Fibroblast of lung (primary cell): Measurements from ENCODE around the gene POSTN. TPM values are rescaled to one million over a fixed set of nuclear protein-coding genes. Genes with fewer than 3 reads are reported as not detected.

Source experiments
- DNase-seq, 2 donors: peaks; one replicate each; pipeline versions ENCODE4 v3.0.0 to v3.0.0-alpha.2; 2010; ENCODE audit warnings: low read depth in 2 of 2
- H2AFZ ChIP-seq: 2 replicates; pipeline ENCODE4 v1.5.1; 2012; ENCODE audit warnings: low read length, control low read depth, inconsistent platforms
- H3K27ac ChIP-seq: 2 replicates; pipeline ENCODE4 v1.5.1; 2011; ENCODE audit warnings: low read length, control low read depth; ENCODE audit not compliant: insufficient read depth
- H3K27me3 ChIP-seq: 2 replicates; pipeline ENCODE4 v1.5.1; 2011; ENCODE audit warnings: mild to moderate bottlenecking, low read length; ENCODE audit not compliant: control insufficient read depth, insufficient read depth
- H3K36me3 ChIP-seq: 2 replicates; pipeline ENCODE4 v1.5.1; 2011; ENCODE audit warnings: low read length; ENCODE audit not compliant: control insufficient read depth, insufficient read depth
- H3K4me1 ChIP-seq: 2 replicates; pipeline ENCODE4 v1.5.1; 2011; ENCODE audit warnings: low read length; ENCODE audit not compliant: control insufficient read depth, insufficient read depth; ENCODE audit errors: extremely low read depth
- H3K4me2 ChIP-seq: 2 replicates; pipeline ENCODE4 v1.5.1; 2011; ENCODE audit warnings: low read length, control low read depth; ENCODE audit not compliant: insufficient read depth; ENCODE audit errors: extremely low read depth
- H3K4me3 ChIP-seq, 4 experiments: fragments of 200-600 bp in 1 of 4; sonication (generic) in 1 of 4; replicated peaks in 1 of 4; 2 replicates each; pipeline ENCODE4 v1.5.1; 2011 to 2016; ENCODE audit warnings: low read length in 4 of 4, low read depth in 3 of 4, mild to moderate bottlenecking in 3 of 4, control low read depth in 2 of 4, inconsistent platforms in 1 of 4, mixed read lengths in 1 of 4; ENCODE audit not compliant: insufficient read depth in 1 of 4; ENCODE audit errors: control extremely low read depth in 1 of 4
- H3K79me2 ChIP-seq: 2 replicates; pipeline ENCODE4 v1.5.1; 2012; ENCODE audit warnings: mild to moderate bottlenecking, low read length, inconsistent platforms; ENCODE audit not compliant: control insufficient read depth, insufficient read depth
- H3K9ac ChIP-seq: 2 replicates; pipeline ENCODE4 v1.5.1; 2011; ENCODE audit warnings: mild to moderate bottlenecking, low read length, control low read depth; ENCODE audit not compliant: insufficient read depth
- H3K9me3 ChIP-seq: 2 replicates; pipeline ENCODE4 v1.5.1; 2012; ENCODE audit warnings: low read depth, low read length; ENCODE audit not compliant: control insufficient read depth, insufficient read depth
- H4K20me1 ChIP-seq: 2 replicates; pipeline ENCODE4 v1.5.1; 2011; ENCODE audit warnings: low read length; ENCODE audit not compliant: control insufficient read depth, insufficient read depth; ENCODE audit errors: extremely low read depth
- CTCF ChIP-seq, 2 donors: IDR thresholded peaks in 1 of 2; conservative IDR thresholded peaks in 1 of 2; 1 replicate in 1 of 2; 2 replicates in 1 of 2; pipeline ENCODE4 v1.5.1; 2011 to 2012; ENCODE audit warnings: low read length in 2 of 2, control low read depth in 1 of 2, inconsistent platforms in 1 of 2, low read depth in 1 of 2, mild to moderate bottlenecking in 1 of 2
- EZH2 ChIP-seq: IDR thresholded peaks from 2 replicates; pipeline ENCODE4 v1.5.1; 2012; ENCODE audit warnings: low read length, control low read depth, mild to moderate bottlenecking; ENCODE audit errors: missing control alignments
- polyA plus RNA-seq, 2 donors: library from polyadenylated mRNA; depleted of rRNA in 1 of 2; stranded (reverse) in 1 of 2; unstranded in 1 of 2; fragments of >200 nt; gene quantifications; 2 replicates each; pipeline ENCODE4 v1.2.1, GENCODE V29; 2011 to 2012; ENCODE audit warnings: missing spikeins in 1 of 2
- total RNA-seq: library from RNA; depleted of rRNA; stranded (reverse); fragments of >200 nt; gene quantifications from 2 replicates; pipeline ENCODE4 v1.2.1, GENCODE V29; 2014

POSTN gene
- total and polyA plus RNA-seq, 2 donors (not counting 1 experiment from before 2014, with no cell fraction given), result 221 to 1,141 TPM

GRCh38 chr13:37636701-37637100 is 38.1 kb upstream of the POSTN start:
- no peak overlapping the region for H3K9ac ChIP-seq
- peaks cover 2% of the 10 kb centered on the region for H3K4me1 ChIP-seq
- no peak overlapping the region for H3K4me2 ChIP-seq
- no peaks in the 10 kb centered on the region for H3K36me3 ChIP-seq
- H3K79me2 ChIP-seq, result no peaks in the 10 kb centered on the region
- no peak overlapping the region for H2AFZ ChIP-seq
- TF ChIP-seq CTCF (conservative IDR thresholded peaks at IDR 0.05 in 1 of 2, IDR thresholded peaks at IDR 0.05 in 1 of 2; ENCODE audit: low read depth in 1 of 2, low read length in 2 of 2) (no peak), EZH2 (no peak)
- H3K4me3 ChIP-seq, result no peak overlapping the region
- H3K27ac ChIP-seq, result no peak overlapping the region
- DNase-seq, result no peak
- H3K9me3 ChIP-seq, result no peaks in the 10 kb centered on the region
- H3K27me3 ChIP-seq, result no peaks in the 10 kb centered on the region
- no peaks in the 10 kb centered on the region for H4K20me1 ChIP-seq

DNA sequence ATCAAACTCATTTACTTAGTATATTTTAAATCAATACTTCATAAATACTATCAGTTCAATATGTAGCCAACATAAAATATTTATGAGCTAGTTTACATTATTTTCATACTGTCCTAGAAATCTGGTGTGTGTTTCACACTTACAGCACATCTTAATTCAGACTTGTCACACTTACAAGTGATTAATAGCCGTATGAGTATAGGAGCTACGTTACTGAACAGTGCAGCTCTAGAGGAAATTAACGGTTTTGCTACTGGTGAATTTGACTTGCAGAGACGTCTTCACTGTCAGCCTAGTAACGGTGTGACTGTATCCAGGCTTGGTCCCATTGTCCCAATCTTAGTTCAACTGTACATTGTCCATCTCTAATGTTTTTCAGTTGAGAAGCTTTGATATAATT is 33.7 kb upstream of the POSTN start:
- Histone ChIP-seq H3K4me2 (no peak overlapping the region), H3K27ac (no peak overlapping the region), H3K79me2 (no peaks in the 10 kb centered on the region), H4K20me1 (no peaks in the 10 kb centered on the region), H3K27me3 (no peaks in the 10 kb centered on the region), H3K4me1 (no peaks in the 10 kb centered on the region), H3K9me3 (no peaks in the 10 kb centered on the region), H3K4me3 (no peak overlapping the region), H3K9ac (no peak overlapping the region), H2AFZ (no peak overlapping the region), H3K36me3 (no peaks in the 10 kb centered on the region)
- no peak for DNase-seq
- no peak for TF ChIP-seq EZH2
- TF ChIP-seq CTCF (conservative IDR thresholded peaks at IDR 0.05 in 1 of 2, IDR thresholded peaks at IDR 0.05 in 1 of 2; ENCODE audit: low read depth in 1 of 2, low read length in 2 of 2), result no peak

GRCh38 chr13:37627428-37627827 is 28.9 kb upstream of the POSTN start:
- no peaks in the 10 kb centered on the region for H3K4me1 ChIP-seq
- no peak overlapping the region for H3K4me2 ChIP-seq
- no peak for DNase-seq
- no peaks in the 10 kb centered on the region for H3K36me3 ChIP-seq
- no peaks in the 10 kb centered on the region for H3K79me2 ChIP-seq
- H3K27ac ChIP-seq, result no peak overlapping the region
- H2AFZ ChIP-seq, result no peak overlapping the region
- TF ChIP-seq EZH2 (no peak), CTCF (conservative IDR thresholded peaks at IDR 0.05 in 1 of 2, IDR thresholded peaks at IDR 0.05 in 1 of 2; ENCODE audit: low read depth in 1 of 2, low read length in 2 of 2) (no peak)
- no peaks in the 10 kb centered on the region for H3K27me3 ChIP-seq
- no peak overlapping the region for H3K9ac ChIP-seq
- H3K4me3 ChIP-seq, result no peak overlapping the region
- H3K9me3 ChIP-seq, result no peaks in the 10 kb centered on the region
- H4K20me1 ChIP-seq, result no peaks in the 10 kb centered on the region
